ENCODE measurements around the gene KASH5.

GRCh38 chr19:49408816-49409440 lies 20.9 kb downstream of the KASH5 start:
- TF ChIP-seq CTCF (conservative IDR thresholded peaks at IDR 0.05; ENCODE audit: low read length) (no peak), EZH2phosphoT487 (IDR thresholded peaks at IDR 0.05; ENCODE audit: borderline replicate concordance, low read depth, low read length) (no peak)

Measured in OCI-LY7 (cell line).